ENCODE data around the gene SENP7. TPM values are rescaled to one million over a fixed set of nuclear protein-coding genes. Genes with fewer than 3 reads are reported as not detected.

SENP7 gene
- total RNA-seq, 1 donor from 2014 or later, result 15.7 TPM

DNA sequence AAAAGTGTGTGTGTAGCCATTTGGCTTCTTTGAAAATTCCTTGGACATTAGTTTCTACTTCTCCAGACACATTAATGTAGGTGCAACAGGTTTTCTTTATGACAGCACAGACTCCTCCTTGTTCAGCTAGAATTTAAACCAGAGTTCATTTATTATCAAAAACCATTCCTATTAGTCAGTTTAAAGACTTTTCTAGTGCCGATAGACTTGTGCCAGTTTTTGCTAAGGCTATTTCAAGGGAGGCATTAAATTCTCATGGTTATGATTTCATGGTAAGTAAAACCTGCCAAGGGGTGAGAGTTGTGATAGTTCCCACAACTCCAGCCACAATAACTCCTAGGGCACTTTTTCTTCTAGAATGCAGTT lies 20.6 kb upstream of the SENP7 start:
- TF ChIP-seq CTCF (IDR thresholded peaks at IDR 0.05), result no peak
- Mint-ChIP-seq H3K36me3 (ENCODE audit: low read depth) (peaks cover 3% of the 10 kb centered on the region), H3K4me3 (ENCODE audit: unreplicated experiment) (no peak overlapping the region), H3K27ac (ENCODE audit: unreplicated experiment) (no peak overlapping the region), H3K4me1 (ENCODE audit: low read depth) (no peaks in the 10 kb centered on the region), H3K27me3 (ENCODE audit: low read depth) (peaks cover 16% of the 10 kb centered on the region), H3K9me3 (ENCODE audit: low read depth) (no peaks in the 10 kb centered on the region)
- no peak for DNase-seq (ENCODE audit: low spot score)

DNA sequence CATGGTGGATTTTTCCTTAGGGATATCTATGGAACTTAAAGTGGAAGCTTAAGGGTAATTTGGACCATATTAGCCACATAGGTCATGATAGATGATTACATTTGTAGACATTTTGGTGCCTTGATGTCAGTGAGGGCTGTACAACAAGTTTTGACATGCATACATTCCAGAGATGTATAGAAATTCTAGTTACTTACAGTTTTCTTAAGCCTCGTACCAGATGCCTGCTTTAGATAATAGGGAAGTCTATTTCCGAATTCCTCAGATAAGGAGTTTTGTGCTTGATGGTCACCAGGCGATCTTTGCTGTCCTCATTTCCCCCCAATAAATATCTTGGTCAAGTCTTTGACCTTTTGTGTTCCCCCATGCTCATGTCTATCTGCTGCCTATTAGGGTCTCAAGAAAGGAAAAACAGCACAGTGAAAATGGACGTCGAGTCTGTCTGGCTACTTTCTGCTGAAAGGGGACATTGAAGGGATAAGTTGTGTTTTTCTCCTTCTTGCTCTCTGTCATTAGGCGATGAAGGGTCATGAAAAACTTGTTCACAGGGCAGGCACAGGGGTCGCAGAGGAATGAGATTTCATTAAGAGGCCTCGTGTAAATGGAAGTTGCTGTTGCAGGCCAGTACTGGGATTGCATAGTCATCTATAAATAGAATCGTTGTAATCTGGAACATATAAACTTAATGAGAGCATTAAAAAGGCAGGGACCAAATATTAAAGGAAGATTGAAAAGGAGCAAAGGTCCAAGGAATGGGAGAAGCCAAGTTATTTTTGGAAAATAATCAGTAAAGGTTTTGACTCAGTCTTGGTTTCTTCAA lies 20.0 kb upstream of the SENP7 start:
- peaks cover 12% of the 10 kb centered on the region for H3K27me3 Mint-ChIP-seq (ENCODE audit: low read depth)
- H3K36me3 Mint-ChIP-seq (ENCODE audit: low read depth), result peaks cover 2% of the 10 kb centered on the region
- no peak for DNase-seq (ENCODE audit: low spot score)
- no peak overlapping the region for H3K4me3 Mint-ChIP-seq (ENCODE audit: unreplicated experiment)
- TF ChIP-seq CTCF (IDR thresholded peaks at IDR 0.05), result no peak
- H3K9me3 Mint-ChIP-seq (ENCODE audit: low read depth), result no peaks in the 10 kb centered on the region
- no peak overlapping the region for H3K27ac Mint-ChIP-seq (ENCODE audit: unreplicated experiment)
- H3K4me1 Mint-ChIP-seq (ENCODE audit: low read depth), result no peaks in the 10 kb centered on the region

DNA sequence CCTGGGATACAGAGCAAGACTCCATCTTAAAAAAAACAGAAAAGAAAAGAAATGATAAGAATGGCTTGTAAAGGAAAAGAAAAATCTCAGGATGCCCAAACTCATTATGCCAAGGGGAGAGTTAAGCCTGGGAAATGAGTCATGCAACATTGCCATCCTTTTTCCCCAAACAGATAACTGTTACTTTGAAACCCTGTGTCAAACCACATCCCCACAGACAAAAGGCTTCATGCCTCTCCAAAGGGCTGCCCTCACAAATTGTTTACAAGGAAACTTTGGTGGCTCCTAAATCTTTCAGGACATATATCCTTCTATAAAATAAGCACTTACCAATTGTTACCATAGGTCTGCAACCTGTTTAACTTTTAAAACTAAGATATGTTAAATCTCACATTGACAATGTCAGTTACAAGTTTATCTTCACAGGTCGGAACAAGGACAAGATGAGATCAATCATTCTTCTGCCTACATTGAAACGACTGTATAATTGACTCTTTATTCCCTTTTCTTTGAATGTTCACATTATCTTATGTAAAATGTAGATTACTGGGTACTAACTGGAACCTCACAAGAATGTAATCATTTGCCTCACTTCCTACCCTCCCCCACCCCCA lies 18.6 kb upstream of the SENP7 start:
- TF ChIP-seq CTCF (IDR thresholded peaks at IDR 0.05), result no peak
- no peaks in the 10 kb centered on the region for H3K9me3 Mint-ChIP-seq (ENCODE audit: low read depth)
- H3K36me3 Mint-ChIP-seq (ENCODE audit: low read depth), result no peaks in the 10 kb centered on the region
- DNase-seq (ENCODE audit: low spot score), result no peak
- H3K27me3 Mint-ChIP-seq (ENCODE audit: low read depth), result peaks cover 6% of the 10 kb centered on the region
- no peaks in the 10 kb centered on the region for H3K4me1 Mint-ChIP-seq (ENCODE audit: low read depth)
- H3K4me3 Mint-ChIP-seq (ENCODE audit: unreplicated experiment), result no peak overlapping the region
- no peak overlapping the region for H3K27ac Mint-ChIP-seq (ENCODE audit: unreplicated experiment)

DNA sequence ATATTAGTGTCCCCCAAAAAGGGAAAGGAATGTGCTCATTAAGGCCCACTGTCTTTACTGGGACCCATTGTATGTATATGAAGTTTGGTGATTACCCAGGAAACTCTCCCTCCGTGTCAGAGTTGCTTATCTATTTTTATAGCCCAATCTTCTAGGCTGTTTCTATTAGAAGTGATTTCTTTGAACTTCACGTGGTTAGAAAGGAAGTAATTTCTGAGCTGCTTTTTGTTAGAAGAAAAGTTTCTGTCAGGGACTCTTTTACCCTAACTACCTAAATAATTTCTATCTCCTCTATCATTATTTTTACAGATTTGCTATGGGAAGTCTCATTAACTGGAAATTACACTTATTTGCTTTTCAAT lies 17.7 kb upstream of the SENP7 start:
- H3K36me3 Mint-ChIP-seq (ENCODE audit: low read depth), result no peaks in the 10 kb centered on the region
- no peak for DNase-seq (ENCODE audit: low spot score)
- peaks cover 5% of the 10 kb centered on the region for H3K27me3 Mint-ChIP-seq (ENCODE audit: low read depth)
- no peak overlapping the region for H3K27ac Mint-ChIP-seq (ENCODE audit: unreplicated experiment)
- H3K4me3 Mint-ChIP-seq (ENCODE audit: unreplicated experiment), result no peak overlapping the region
- TF ChIP-seq CTCF (IDR thresholded peaks at IDR 0.05), result no peak
- H3K4me1 Mint-ChIP-seq (ENCODE audit: low read depth), result no peaks in the 10 kb centered on the region
- no peaks in the 10 kb centered on the region for H3K9me3 Mint-ChIP-seq (ENCODE audit: low read depth)

- peaks cover 3% of the 10 kb centered on the region for H3K9me3 Mint-ChIP-seq (ENCODE audit: low read depth)
- no peaks in the 10 kb centered on the region for H3K36me3 Mint-ChIP-seq (ENCODE audit: low read depth)
- no peaks in the 10 kb centered on the region for H3K4me1 Mint-ChIP-seq (ENCODE audit: low read depth)
- H3K27me3 Mint-ChIP-seq (ENCODE audit: low read depth), result peaks cover 5% of the 10 kb centered on the region
- TF ChIP-seq CTCF (IDR thresholded peaks at IDR 0.05), result no peak
- H3K27ac Mint-ChIP-seq (ENCODE audit: unreplicated experiment), result no peak overlapping the region
- no peak overlapping the region for H3K4me3 Mint-ChIP-seq (ENCODE audit: unreplicated experiment)
- no peak for DNase-seq (ENCODE audit: low spot score)
These were observed 17.0 kb upstream of the SENP7 start for GRCh38 chr3:101529816-101530685.

Data from chondrocyte (in vitro differentiated cells).